Thoracic aorta (tissue), 2 donors: ENCODE data around the gene MTARC1. TPM values are rescaled to one million over a fixed set of nuclear protein-coding genes. Genes with fewer than 3 reads are reported as not detected.

ENCODE experiments used
- ATAC-seq: fragments of 150-250 bp; one replicate; pipeline ENCODE4 v1.8.0; 2017; ENCODE audit warnings: low read depth; ENCODE audit not compliant: insufficient number of reproducible peaks, low FRiP score
- DNase-seq: peaks from one replicate; pipeline ENCODE4 v3.0.0-alpha.2; 2020; ENCODE audit warnings: low spot score
- H3K27ac ChIP-seq, 2 donors: fragments of 200-600 bp; sonication (generic); 1 replicate in 1 of 2; 2 replicates in 1 of 2; pipeline ENCODE4 v1.5.1; 2016; ENCODE audit warnings: mild to moderate bottlenecking in 2 of 2, moderate library complexity in 2 of 2
- H3K27me3 ChIP-seq: fragments of 200-600 bp; sonication (generic); replicated peaks from 2 replicates; pipeline ENCODE4 v1.6.0; 2016; ENCODE audit warnings: mild to moderate bottlenecking; ENCODE audit not compliant: insufficient read depth
- H3K36me3 ChIP-seq: fragments of 200-600 bp; sonication (generic); one replicate; pipeline ENCODE4 v1.5.1; 2016
- H3K4me1 ChIP-seq, 2 donors: fragments of 200-600 bp; sonication (generic); 1 replicate in 1 of 2; 2 replicates in 1 of 2; pipeline versions ENCODE4 v1.5.1 to v1.6.0; 2016; ENCODE audit warnings: low read depth in 2 of 2, mild to moderate bottlenecking in 1 of 2; ENCODE audit not compliant: control insufficient read depth in 1 of 2
- H3K4me3 ChIP-seq: fragments of 200-600 bp; sonication (generic); 2 replicates; pipeline ENCODE4 v1.5.1; 2016; ENCODE audit warnings: mild to moderate bottlenecking
- H3K9me3 ChIP-seq: fragments of 200-600 bp; sonication (generic); 2 replicates; pipeline ENCODE4 v1.5.1; 2016
- total RNA-seq, 2 donors: library from RNA; depleted of rRNA; stranded (reverse); fragments of >200 nt; gene quantifications; one replicate each; pipeline versions ENCODE4 v1.1.0 to v1.2.3, GENCODE V29; 2016
- TF ChIP-seq, protein P1 (sequence below): fragments of 200-600 bp; sonication (generic); IDR thresholded peaks from one replicate; pipeline ENCODE4 v1.5.1; 2019; ENCODE audit warnings: antibody characterized with exemption

The MTARC1 gene
- total RNA-seq, 2 donors from 2014 or later = 3.6 to 3.7 TPM

DNA sequence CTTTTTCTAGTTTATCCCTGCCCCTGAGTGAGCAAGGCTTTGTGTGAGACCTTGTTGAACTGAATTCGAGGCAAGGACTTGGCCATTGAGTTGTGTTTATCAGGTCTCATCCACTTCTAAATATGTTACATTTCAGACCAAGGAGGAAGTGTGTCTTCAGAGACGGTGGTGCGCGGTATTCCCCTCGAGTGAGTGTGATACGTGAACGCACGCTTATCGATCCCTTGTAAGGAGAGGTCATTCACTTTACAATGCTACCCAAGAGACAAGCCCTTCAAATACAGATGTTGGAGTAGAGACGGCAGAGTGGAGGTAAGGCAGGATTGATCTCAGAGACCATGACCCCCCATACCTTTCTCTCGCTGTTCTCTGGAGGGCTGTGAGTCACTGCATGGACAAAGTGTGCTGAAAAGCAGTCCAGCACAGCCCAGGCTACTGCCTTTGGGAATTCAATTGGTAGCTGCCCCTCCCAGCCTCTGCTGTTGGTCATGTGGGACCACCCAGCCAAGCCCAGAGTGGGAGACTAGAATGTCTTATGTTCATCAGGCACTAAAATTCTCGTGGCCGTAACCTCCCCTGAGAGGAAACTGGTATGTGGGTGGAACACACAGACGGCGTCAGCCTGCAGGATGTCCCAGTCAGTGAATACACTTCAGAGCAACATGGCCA lies 16.3 kb upstream of the MTARC1 start:
- Histone ChIP-seq H3K4me1 (peaks cover 0 to 8% of the 10 kb centered on the region in 2 donors), H3K36me3 (peaks cover 19% of the 10 kb centered on the region), H3K27ac (no peak overlapping the region), H3K9me3 (no peaks in the 10 kb centered on the region), H3K4me3 (no peak overlapping the region), H3K27me3 (no peaks in the 10 kb centered on the region)
- ATAC-seq = no peak
- no peak for DNase-seq
- TF ChIP-seq, protein P1, sequence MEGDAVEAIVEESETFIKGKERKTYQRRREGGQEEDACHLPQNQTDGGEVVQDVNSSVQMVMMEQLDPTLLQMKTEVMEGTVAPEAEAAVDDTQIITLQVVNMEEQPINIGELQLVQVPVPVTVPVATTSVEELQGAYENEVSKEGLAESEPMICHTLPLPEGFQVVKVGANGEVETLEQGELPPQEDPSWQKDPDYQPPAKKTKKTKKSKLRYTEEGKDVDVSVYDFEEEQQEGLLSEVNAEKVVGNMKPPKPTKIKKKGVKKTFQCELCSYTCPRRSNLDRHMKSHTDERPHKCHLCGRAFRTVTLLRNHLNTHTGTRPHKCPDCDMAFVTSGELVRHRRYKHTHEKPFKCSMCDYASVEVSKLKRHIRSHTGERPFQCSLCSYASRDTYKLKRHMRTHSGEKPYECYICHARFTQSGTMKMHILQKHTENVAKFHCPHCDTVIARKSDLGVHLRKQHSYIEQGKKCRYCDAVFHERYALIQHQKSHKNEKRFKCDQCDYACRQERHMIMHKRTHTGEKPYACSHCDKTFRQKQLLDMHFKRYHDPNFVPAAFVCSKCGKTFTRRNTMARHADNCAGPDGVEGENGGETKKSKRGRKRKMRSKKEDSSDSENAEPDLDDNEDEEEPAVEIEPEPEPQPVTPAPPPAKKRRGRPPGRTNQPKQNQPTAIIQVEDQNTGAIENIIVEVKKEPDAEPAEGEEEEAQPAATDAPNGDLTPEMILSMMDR = no peak

DNA sequence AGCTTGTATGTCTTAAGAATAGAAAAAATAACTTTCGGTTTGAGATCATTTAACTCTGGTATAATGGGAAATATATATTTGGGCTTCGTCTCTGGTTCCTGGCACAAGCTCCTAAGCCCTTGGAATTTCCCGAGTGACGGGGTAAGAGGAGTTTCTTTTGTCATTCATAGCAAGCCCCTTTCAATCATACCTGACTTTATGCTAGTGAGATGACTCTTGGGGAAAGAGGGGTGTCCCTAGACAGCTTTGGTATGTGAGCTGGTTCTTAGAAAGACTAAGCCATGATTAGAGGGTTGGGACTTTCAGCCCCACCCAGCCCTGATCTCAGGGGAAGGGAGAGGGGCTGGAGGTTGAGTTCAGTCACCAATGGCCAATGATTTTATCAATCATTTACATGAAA lies 13.9 kb upstream of the MTARC1 start:
- no peaks in the 10 kb centered on the region for H3K9me3 ChIP-seq
- ATAC-seq = no peak
- peaks cover 0 to 2% of the 10 kb centered on the region in 2 donors for H3K4me1 ChIP-seq
- no peak for DNase-seq
- TF ChIP-seq, protein P1 = no peak
- H3K36me3 ChIP-seq = peaks cover 19% of the 10 kb centered on the region
- H3K4me3 ChIP-seq = no peak overlapping the region
- no peak overlapping the region for H3K27ac ChIP-seq
- no peaks in the 10 kb centered on the region for H3K27me3 ChIP-seq

DNA sequence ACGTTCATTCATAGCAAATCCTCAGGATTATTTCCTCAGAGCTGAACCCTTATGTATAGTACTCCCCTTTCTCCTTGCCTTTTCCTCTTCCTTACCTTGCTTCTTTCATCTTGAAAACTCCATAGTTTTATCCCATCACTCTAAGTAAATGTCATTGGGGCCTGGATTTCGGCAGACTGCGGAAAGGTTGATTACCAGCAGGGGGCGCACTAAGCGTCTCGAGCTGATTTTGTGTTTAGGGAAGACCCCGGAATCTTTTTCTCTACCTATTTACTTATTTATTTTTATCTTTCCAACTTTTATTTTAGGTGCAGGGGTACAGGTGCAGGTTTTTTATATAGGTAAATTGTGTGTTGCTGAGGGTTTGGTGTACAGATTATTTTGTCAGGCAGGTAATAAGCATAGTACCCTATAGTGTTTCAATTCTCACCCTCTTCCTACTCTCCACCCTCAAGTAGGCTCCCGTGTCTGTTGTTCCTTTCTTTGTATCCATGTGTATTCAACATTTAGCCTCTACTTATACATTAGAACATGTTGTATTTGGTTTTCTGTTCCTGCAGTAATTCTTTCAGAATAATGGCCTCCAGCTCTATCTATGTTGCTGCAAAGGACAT lies 11.4 kb upstream of the MTARC1 start:
- peaks cover 7% of the 10 kb centered on the region for H3K36me3 ChIP-seq
- no peaks in the 10 kb centered on the region for H3K9me3 ChIP-seq
- no peaks in the 10 kb centered on the region for H3K4me1 ChIP-seq
- TF ChIP-seq, protein P1 = peak; percentile 78
- H3K27ac ChIP-seq = no peak overlapping the region
- ATAC-seq (no peak), DNase-seq (no peak)
- no peaks in the 10 kb centered on the region for H3K27me3 ChIP-seq
- H3K4me3 ChIP-seq = no peak overlapping the region

DNA sequence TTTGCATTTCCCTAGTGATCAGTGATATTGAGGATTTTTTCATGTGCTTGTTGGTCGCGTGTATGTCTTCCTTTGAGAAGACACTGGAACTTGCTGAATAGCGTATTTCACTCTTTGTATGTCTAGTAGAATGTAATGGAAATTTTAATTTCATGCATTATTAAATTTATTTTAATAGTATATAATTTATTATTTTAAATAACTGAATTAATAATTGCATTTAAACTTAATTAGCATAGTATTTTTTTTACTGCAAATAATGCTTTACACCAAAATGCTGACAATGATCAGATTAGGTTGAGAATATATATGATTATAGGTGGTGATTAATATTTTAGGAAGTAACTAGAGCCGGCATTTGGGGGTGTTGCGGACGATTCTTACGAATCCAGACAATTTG lies 10.5 kb upstream of the MTARC1 start:
- Histone ChIP-seq H3K27ac (no peak overlapping the region), H3K9me3 (no peaks in the 10 kb centered on the region), H3K36me3 (no peaks in the 10 kb centered on the region), H3K4me1 (no peaks in the 10 kb centered on the region), H3K27me3 (no peaks in the 10 kb centered on the region), H3K4me3 (no peak overlapping the region)
- ATAC-seq = no peak
- DNase-seq = no peak
- TF ChIP-seq, protein P1 = no peak

DNA sequence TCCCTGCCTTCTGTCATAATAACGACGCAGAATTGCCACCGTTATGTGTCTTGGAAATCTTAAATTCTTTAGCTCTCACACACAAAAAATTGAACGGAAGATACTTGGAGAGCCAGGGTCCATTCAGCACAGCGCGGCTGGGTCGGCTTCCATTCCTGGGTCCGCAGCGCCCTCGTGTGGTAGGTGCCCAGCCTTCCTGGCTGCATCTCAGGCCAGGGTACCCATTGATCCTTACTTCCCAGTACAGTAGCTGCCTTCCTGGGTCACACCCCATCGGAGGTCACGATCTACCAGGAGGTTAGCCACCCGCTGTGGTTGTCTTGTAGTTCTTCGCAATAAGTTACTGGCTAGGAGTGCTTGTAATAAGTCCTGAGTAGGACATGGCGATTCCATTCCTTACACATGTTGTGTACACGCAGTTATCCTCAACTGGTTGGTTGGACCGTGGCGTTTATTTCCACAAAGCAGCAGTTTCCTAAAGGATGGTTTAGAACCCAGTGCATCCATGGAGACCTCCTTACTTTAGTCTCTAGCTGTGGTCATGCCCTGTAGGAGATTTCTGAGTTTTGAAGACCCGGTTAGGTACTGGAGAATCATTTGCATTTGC lies 9.9 kb upstream of the MTARC1 start:
- peaks cover under 1% of the 10 kb centered on the region for H3K36me3 ChIP-seq
- TF ChIP-seq, protein P1 = peak; percentile 85
- no peaks in the 10 kb centered on the region for H3K9me3 ChIP-seq
- DNase-seq = peak; percentile 21
- no peaks in the 10 kb centered on the region for H3K27me3 ChIP-seq
- no peak for ATAC-seq
- H3K4me3 ChIP-seq = no peak overlapping the region
- H3K4me1 ChIP-seq = no peaks in the 10 kb centered on the region
- H3K27ac ChIP-seq = no peak overlapping the region
